ENCODE measurements around the gene TMEM106C. TPM values are rescaled to one million over a fixed set of nuclear protein-coding genes. Genes with fewer than 3 reads are reported as not detected.

Gene TMEM106C
- total RNA-seq, 1 donor from 2014 or later, result 77.1 TPM

- no peaks in the 10 kb centered on the region for H3K36me3 Mint-ChIP-seq
- no peak for TF ChIP-seq CTCF (conservative IDR thresholded peaks at IDR 0.05)
- no peaks in the 10 kb centered on the region for H3K9me3 Mint-ChIP-seq
- no peak overlapping the region for H3K27ac Mint-ChIP-seq
- no peaks in the 10 kb centered on the region for H3K4me1 Mint-ChIP-seq (ENCODE audit: unreplicated experiment)
- DNase-seq (ENCODE audit: extremely low spot score, unreplicated experiment), result no peak
- H3K27me3 Mint-ChIP-seq, result peaks cover 16% of the 10 kb centered on the region
- H3K4me3 Mint-ChIP-seq, result no peak overlapping the region
Observed at GRCh38 chr12:47931187-47931586, 32.2 kb upstream of the TMEM106C start.

- no peaks in the 10 kb centered on the region for H3K9me3 Mint-ChIP-seq
- no peaks in the 10 kb centered on the region for H3K36me3 Mint-ChIP-seq
- H3K4me1 Mint-ChIP-seq (ENCODE audit: unreplicated experiment), result no peaks in the 10 kb centered on the region
- no peak overlapping the region for H3K4me3 Mint-ChIP-seq
- no peak for TF ChIP-seq CTCF (conservative IDR thresholded peaks at IDR 0.05)
- no peak overlapping the region for H3K27ac Mint-ChIP-seq
- H3K27me3 Mint-ChIP-seq, result peaks cover 8% of the 10 kb centered on the region
- no peak for DNase-seq (ENCODE audit: extremely low spot score, unreplicated experiment)
Observed at GRCh38 chr12:47935184-47935583, 28.2 kb upstream of the TMEM106C start.

- H3K27ac Mint-ChIP-seq, result no peak overlapping the region
- H3K4me3 Mint-ChIP-seq, result no peak overlapping the region
- no peak for DNase-seq (ENCODE audit: extremely low spot score, unreplicated experiment)
- no peaks in the 10 kb centered on the region for H3K36me3 Mint-ChIP-seq
- TF ChIP-seq CTCF (conservative IDR thresholded peaks at IDR 0.05), result no peak
- no peaks in the 10 kb centered on the region for H3K9me3 Mint-ChIP-seq
- peaks cover 11% of the 10 kb centered on the region for H3K27me3 Mint-ChIP-seq
- H3K4me1 Mint-ChIP-seq (ENCODE audit: unreplicated experiment), result peaks cover 5% of the 10 kb centered on the region
Observed at GRCh38 chr12:47938093-47938492, 25.3 kb upstream of the TMEM106C start.

GRCh38 chr12:47938594-47938993 is 24.8 kb upstream of the TMEM106C start:
- H3K36me3 Mint-ChIP-seq, result no peaks in the 10 kb centered on the region
- H3K4me3 Mint-ChIP-seq, result no peak overlapping the region
- H3K27me3 Mint-ChIP-seq, result peaks cover 11% of the 10 kb centered on the region
- DNase-seq (ENCODE audit: extremely low spot score, unreplicated experiment), result no peak
- no peak for TF ChIP-seq CTCF (conservative IDR thresholded peaks at IDR 0.05)
- H3K4me1 Mint-ChIP-seq (ENCODE audit: unreplicated experiment), result peaks cover 5% of the 10 kb centered on the region
- H3K9me3 Mint-ChIP-seq, result no peaks in the 10 kb centered on the region
- H3K27ac Mint-ChIP-seq, result no peak overlapping the region

- peaks cover 11% of the 10 kb centered on the region for H3K27me3 Mint-ChIP-seq
- TF ChIP-seq CTCF (conservative IDR thresholded peaks at IDR 0.05), result no peak
- H3K27ac Mint-ChIP-seq, result no peak overlapping the region
- DNase-seq (ENCODE audit: extremely low spot score, unreplicated experiment), result no peak
- H3K9me3 Mint-ChIP-seq, result no peaks in the 10 kb centered on the region
- no peaks in the 10 kb centered on the region for H3K36me3 Mint-ChIP-seq
- peaks cover 5% of the 10 kb centered on the region for H3K4me1 Mint-ChIP-seq (ENCODE audit: unreplicated experiment)
- no peak overlapping the region for H3K4me3 Mint-ChIP-seq
Observed at GRCh38 chr12:47939009-47939601, 24.3 kb upstream of the TMEM106C start.

Measured in type B pancreatic cell (in vitro differentiated cells).